Muscle of leg (tissue), 16 donors: ENCODE measurements around the gene RPS5. TPM values are rescaled to one million over a fixed set of nuclear protein-coding genes. Genes with fewer than 3 reads are reported as not detected.
"Not testable (repeated sequence)": the region's sequence is repeated elsewhere in the genome, so short reads cannot be mapped to it uniquely, and the experiment has no call there.

ENCODE experiments used
- DNase-seq: peaks from one replicate; pipeline ENCODE4 v3.0.0; 2013
- H3K27ac ChIP-seq: one replicate; pipeline ENCODE4 v1.5.1; 2013; ENCODE audit warnings: mild to moderate bottlenecking, low read length, control low read depth
- H3K27me3 ChIP-seq: one replicate; pipeline ENCODE4 v1.6.1; 2013; ENCODE audit warnings: low read length; ENCODE audit not compliant: control insufficient read depth, insufficient read depth
- H3K36me3 ChIP-seq: one replicate; pipeline ENCODE4 v1.6.1; 2013; ENCODE audit warnings: low read length; ENCODE audit not compliant: control insufficient read depth, insufficient read depth
- H3K4me1 ChIP-seq: one replicate; pipeline ENCODE4 v1.6.1; 2013; ENCODE audit warnings: low read length; ENCODE audit not compliant: control insufficient read depth, insufficient read depth
- H3K4me3 ChIP-seq: one replicate; pipeline ENCODE4 v1.5.1; 2013; ENCODE audit warnings: low read length, control low read depth
- H3K9me3 ChIP-seq: replicated peaks from 2 replicates; pipeline ENCODE4 v1.6.1; 2013; ENCODE audit warnings: low read depth, low read length; ENCODE audit not compliant: control insufficient read depth
- WGBS: methylation state at CpG from one replicate; pipeline ENCODE4 v1.1.5; 2013; ENCODE audit warnings: missing lambda C conversion rate; ENCODE audit not compliant: insufficient coverage; 5-methylcytosine and 5-hydroxymethylcytosine counted together
- long read RNA-seq, 11 donors: transcript quantifications; one replicate each; lab custom pipeline, GENCODE V29; 2026
- polyA plus RNA-seq, 8 donors: library from polyadenylated mRNA; unstranded; fragments of 120-200 nt; gene quantifications; one replicate each; pipeline versions ENCODE4 v1.2.1 to v1.2.3, GENCODE V29; 2013; ENCODE audit warnings: inconsistent platforms in 1 of 8, low replicate concordance in 1 of 8; ENCODE audit not compliant: insufficient read length in 8 of 8, insufficient read depth in 1 of 8
- total RNA-seq: library from RNA; stranded (reverse); fragments of 120-200 nt; gene quantifications from one replicate; pipeline ENCODE4 v1.2.4, GENCODE V29; 2013

The RPS5 gene
- 2,401 TPM for total RNA-seq
- polyA plus RNA-seq = 1,000 to 10,000 TPM; 1,523 to 1,956 (median 1,735) TPM
- long read RNA-seq, donor 1, transcript RPS5-201 (6 exons, 740 nt) = major isoform, 506 of 633 reads
- long read RNA-seq, donor 1, transcript RPS5-202 (5 exons, 1,520 nt) = minor isoform, 28 of 633 reads
- long read RNA-seq, donor 1, transcript RPS5-206 (4 exons, 970 nt) = minor isoform, 6 of 633 reads
- long read RNA-seq, donor 1, transcript RPS5-207 (1 exons, 1,747 nt) = minor isoform, 6 of 633 reads
- long read RNA-seq, donor 1, partial matches to known transcripts = 59 of 633 reads
- long read RNA-seq, donor 1, other reads (novel, unspliced or antisense) = 23 of 633 reads
- long read RNA-seq, donor 2, transcript RPS5-202 (5 exons, 1,520 nt) = minor isoform, 8 of 138 reads
- long read RNA-seq, donor 2, transcript RPS5-201 (6 exons, 740 nt) = major isoform, 103 of 138 reads
- long read RNA-seq, donor 2, partial matches to known transcripts = 18 of 138 reads
- long read RNA-seq, donor 2, other reads (novel, unspliced or antisense) = 0 of 138 reads
- long read RNA-seq, donor 3, transcript RPS5-201 (6 exons, 740 nt) = major isoform, 981 of 1,165 reads
- long read RNA-seq, donor 3, transcript RPS5-202 (5 exons, 1,520 nt) = minor isoform, 54 of 1,165 reads
- long read RNA-seq, donor 3, transcript RPS5-208 (2 exons, 523 nt) = minor isoform, 5 of 1,165 reads
- long read RNA-seq, donor 3, partial matches to known transcripts = 93 of 1,165 reads
- long read RNA-seq, donor 3, other reads (novel, unspliced or antisense) = 24 of 1,165 reads
- long read RNA-seq, donor 4, transcript RPS5-202 (5 exons, 1,520 nt) = minor isoform, 66 of 960 reads
- long read RNA-seq, donor 4, transcript RPS5-207 (1 exons, 1,747 nt) = minor isoform, 12 of 960 reads
- long read RNA-seq, donor 4, transcript RPS5-201 (6 exons, 740 nt) = major isoform, 725 of 960 reads
- long read RNA-seq, donor 4, transcript RPS5-206 (4 exons, 970 nt) = minor isoform, 8 of 960 reads
- long read RNA-seq, donor 4, partial matches to known transcripts = 129 of 960 reads
- long read RNA-seq, donor 4, other reads (novel, unspliced or antisense) = 13 of 960 reads
- long read RNA-seq, donor 5, transcript RPS5-202 (5 exons, 1,520 nt) = minor isoform, 81 of 2,620 reads
- long read RNA-seq, donor 5, transcript RPS5-206 (4 exons, 970 nt) = minor isoform, 35 of 2,620 reads
- long read RNA-seq, donor 5, transcript RPS5-207 (1 exons, 1,747 nt) = minor isoform, 19 of 2,620 reads
- long read RNA-seq, donor 5, transcript RPS5-201 (6 exons, 740 nt) = major isoform, 2,179 of 2,620 reads
- long read RNA-seq, donor 5, partial matches to known transcripts = 244 of 2,620 reads
- long read RNA-seq, donor 5, other reads (novel, unspliced or antisense) = 48 of 2,620 reads
- long read RNA-seq, donor 6, transcript RPS5-207 (1 exons, 1,747 nt) = minor isoform, 23 of 2,906 reads
- long read RNA-seq, donor 6, transcript RPS5-206 (4 exons, 970 nt) = minor isoform, 35 of 2,906 reads
- long read RNA-seq, donor 6, transcript RPS5-201 (6 exons, 740 nt) = major isoform, 2,364 of 2,906 reads
- long read RNA-seq, donor 6, transcript RPS5-202 (5 exons, 1,520 nt) = minor isoform, 89 of 2,906 reads
- long read RNA-seq, donor 6, partial matches to known transcripts = 316 of 2,906 reads
- long read RNA-seq, donor 6, other reads (novel, unspliced or antisense) = 57 of 2,906 reads
- long read RNA-seq, donor 7, transcript RPS5-207 (1 exons, 1,747 nt) = minor isoform, 24 of 1,648 reads
- long read RNA-seq, donor 7, transcript RPS5-206 (4 exons, 970 nt) = minor isoform, 22 of 1,648 reads
- long read RNA-seq, donor 7, transcript RPS5-201 (6 exons, 740 nt) = major isoform, 1,309 of 1,648 reads
- long read RNA-seq, donor 7, transcript RPS5-202 (5 exons, 1,520 nt) = minor isoform, 61 of 1,648 reads
- long read RNA-seq, donor 7, partial matches to known transcripts = 178 of 1,648 reads
- long read RNA-seq, donor 7, other reads (novel, unspliced or antisense) = 36 of 1,648 reads
- long read RNA-seq, donor 8, transcript RPS5-207 (1 exons, 1,747 nt) = minor isoform, 26 of 1,045 reads
- long read RNA-seq, donor 8, transcript RPS5-202 (5 exons, 1,520 nt) = minor isoform, 44 of 1,045 reads
- long read RNA-seq, donor 8, transcript RPS5-206 (4 exons, 970 nt) = minor isoform, 41 of 1,045 reads
- long read RNA-seq, donor 8, transcript RPS5-201 (6 exons, 740 nt) = major isoform, 711 of 1,045 reads
- long read RNA-seq, donor 8, partial matches to known transcripts = 199 of 1,045 reads
- long read RNA-seq, donor 8, other reads (novel, unspliced or antisense) = 20 of 1,045 reads
- long read RNA-seq, donor 9, transcript RPS5-206 (4 exons, 970 nt) = minor isoform, 11 of 1,073 reads
- long read RNA-seq, donor 9, transcript RPS5-202 (5 exons, 1,520 nt) = minor isoform, 48 of 1,073 reads
- long read RNA-seq, donor 9, transcript RPS5-207 (1 exons, 1,747 nt) = minor isoform, 31 of 1,073 reads
- long read RNA-seq, donor 9, transcript RPS5-201 (6 exons, 740 nt) = major isoform, 783 of 1,073 reads
- long read RNA-seq, donor 9, partial matches to known transcripts = 165 of 1,073 reads
- long read RNA-seq, donor 9, other reads (novel, unspliced or antisense) = 24 of 1,073 reads
- long read RNA-seq, donor 10, transcript RPS5-201 (6 exons, 740 nt) = major isoform, 1,094 of 1,477 reads
- long read RNA-seq, donor 10, transcript RPS5-206 (4 exons, 970 nt) = minor isoform, 31 of 1,477 reads
- long read RNA-seq, donor 10, transcript RPS5-207 (1 exons, 1,747 nt) = minor isoform, 20 of 1,477 reads
- long read RNA-seq, donor 10, transcript RPS5-202 (5 exons, 1,520 nt) = minor isoform, 59 of 1,477 reads
- long read RNA-seq, donor 10, partial matches to known transcripts = 252 of 1,477 reads
- long read RNA-seq, donor 10, other reads (novel, unspliced or antisense) = 15 of 1,477 reads
- long read RNA-seq, donor 11, transcript RPS5-206 (4 exons, 970 nt) = minor isoform, 22 of 1,284 reads
- long read RNA-seq, donor 11, transcript RPS5-201 (6 exons, 740 nt) = major isoform, 1,026 of 1,284 reads
- long read RNA-seq, donor 11, transcript RPS5-202 (5 exons, 1,520 nt) = minor isoform, 48 of 1,284 reads
- long read RNA-seq, donor 11, transcript RPS5-207 (1 exons, 1,747 nt) = minor isoform, 9 of 1,284 reads
- long read RNA-seq, donor 11, partial matches to known transcripts = 144 of 1,284 reads
- long read RNA-seq, donor 11, other reads (novel, unspliced or antisense) = 27 of 1,284 reads

GRCh38 chr19:58386576-58387337 is at the start of gene RPS5:
TSS of gene RPS5 (plus strand) at chr19:58387269. CDS start at chr19:58388138, 869 bp downstream.
- peak within 1 kb of the TSS; percentile 98 for H3K27ac ChIP-seq
- under 1% methylated on average over 62 of the region's 64 CpGs for WGBS
- peak; percentile 100 for DNase-seq
- H3K4me3 ChIP-seq = peak within 1 kb of the TSS; percentile 79
- no peaks in the 10 kb centered on the region for H3K27me3 ChIP-seq
- H3K9me3 ChIP-seq = no peaks in the 10 kb centered on the region
- peaks cover 26% of the 10 kb centered on the region for H3K4me1 ChIP-seq
- peaks cover 26% of the 10 kb centered on the region for H3K36me3 ChIP-seq

GRCh38 chr19:58338336-58338735 is 48.7 kb upstream of the RPS5 start:
- WGBS = 100% methylated on average over 4 of the region's 11 CpGs
- no peak overlapping the region for H3K27ac ChIP-seq

GRCh38 chr19:58338825-58339558 is 48.1 kb upstream of the RPS5 start:
- no peaks in the 10 kb centered on the region for H3K27me3 ChIP-seq
- no peak for DNase-seq
- H3K27ac ChIP-seq = no peak overlapping the region
- H3K4me3 ChIP-seq = no peak overlapping the region
- 74% methylated on average over 21 of the region's 30 CpGs for WGBS
- H3K36me3 ChIP-seq = peaks cover 58% of the 10 kb centered on the region
- H3K4me1 ChIP-seq = no peaks in the 10 kb centered on the region
- no peaks in the 10 kb centered on the region for H3K9me3 ChIP-seq

More at GRCh38 chr19:58338336-58338735, 48.7 kb upstream of the RPS5 start:
- H3K4me3 ChIP-seq = no peak overlapping the region
- no peaks in the 10 kb centered on the region for H3K27me3 ChIP-seq
- no peaks in the 10 kb centered on the region for H3K4me1 ChIP-seq
- H3K9me3 ChIP-seq = no peaks in the 10 kb centered on the region
- no peak for DNase-seq
- H3K36me3 ChIP-seq = peaks cover 58% of the 10 kb centered on the region

DNA sequence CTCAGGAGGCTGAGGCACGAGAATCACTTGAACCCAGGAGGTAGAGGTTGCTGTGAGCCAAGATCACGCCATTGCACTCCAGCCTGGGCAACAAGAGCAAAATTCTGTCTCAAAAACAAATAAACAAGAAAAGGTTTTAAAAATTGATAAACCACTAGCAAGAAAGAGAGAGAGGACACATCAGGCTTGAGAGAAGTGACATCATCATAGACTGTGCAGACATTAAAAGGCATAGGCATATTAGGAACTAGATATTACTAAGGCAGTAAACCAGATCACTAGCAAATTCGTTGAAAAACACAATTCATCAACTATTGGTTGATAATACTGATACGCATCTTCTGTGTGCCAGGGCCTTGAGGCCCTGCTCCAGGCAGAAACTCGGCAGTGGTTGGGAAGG is 41.5 kb upstream of the RPS5 start:
- H3K4me1 ChIP-seq = peaks cover 15% of the 10 kb centered on the region
- no CpG with 5 or more reads among the region's 5 CpGs for whole genome bisulfite sequencing
- H3K27ac ChIP-seq = no peak overlapping the region
- peaks cover 41% of the 10 kb centered on the region for H3K27me3 ChIP-seq
- H3K4me3 ChIP-seq = no peak overlapping the region
- DNase-seq = no peak
- no peaks in the 10 kb centered on the region for H3K9me3 ChIP-seq
- H3K36me3 ChIP-seq = peaks cover 4% of the 10 kb centered on the region

DNA sequence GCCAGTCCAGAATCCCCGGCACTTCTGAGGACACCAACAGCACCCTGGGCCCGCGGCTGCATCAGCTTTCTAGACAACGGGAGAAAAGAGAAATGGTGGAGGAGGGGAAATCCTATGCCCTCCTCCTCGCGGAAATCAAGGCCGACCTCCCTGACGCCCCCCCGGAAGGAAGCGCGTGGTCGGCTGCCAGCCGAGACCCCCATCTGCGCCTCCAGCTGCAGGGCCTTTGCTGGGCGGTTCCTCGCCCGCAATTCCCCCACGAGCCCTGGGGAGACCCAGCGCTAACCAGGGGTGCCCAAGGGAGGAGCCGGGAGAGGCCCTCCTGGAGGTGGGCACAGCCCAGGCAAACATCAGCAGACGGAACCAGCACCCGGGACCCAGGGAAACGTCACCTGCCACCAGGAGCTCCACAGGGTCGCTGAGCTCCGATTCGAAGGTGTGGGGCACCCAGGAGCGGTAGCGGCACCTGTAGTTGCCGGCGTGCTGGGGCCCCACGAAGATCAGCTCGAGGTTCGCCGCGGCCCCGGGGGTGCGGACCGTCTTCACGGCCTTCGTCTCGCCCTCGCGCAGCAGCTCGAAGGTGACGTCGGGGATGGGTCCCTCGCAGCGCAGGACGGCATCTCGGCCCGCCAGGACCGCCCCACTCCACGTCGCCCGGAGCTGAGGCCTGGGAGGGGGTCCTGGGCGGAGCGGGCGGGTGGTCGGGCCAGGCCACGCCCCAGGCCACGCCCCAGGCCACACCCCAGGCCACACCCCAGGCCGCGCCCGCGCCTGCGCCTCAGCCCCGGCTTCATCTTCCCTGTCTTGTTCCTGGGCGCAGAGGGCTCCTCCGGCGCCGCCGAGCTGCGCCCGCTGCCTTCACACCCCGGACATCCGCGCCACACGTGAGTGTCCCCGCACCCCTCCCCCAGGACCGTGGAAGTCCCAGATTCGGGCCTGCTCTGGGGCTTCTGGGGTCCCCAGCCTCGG is 39.8 kb upstream of the RPS5 start:
- H3K4me3 ChIP-seq = peak overlapping the region; percentile 61
- WGBS = 2% methylated on average over 75 of the region's 82 CpGs
- H3K36me3 ChIP-seq = no peaks in the 10 kb centered on the region
- no peaks in the 10 kb centered on the region for H3K9me3 ChIP-seq
- peaks cover 18% of the 10 kb centered on the region for H3K4me1 ChIP-seq
- H3K27ac ChIP-seq = no peak overlapping the region
- peaks cover 51% of the 10 kb centered on the region for H3K27me3 ChIP-seq
- DNase-seq = peak; percentile 52

DNA sequence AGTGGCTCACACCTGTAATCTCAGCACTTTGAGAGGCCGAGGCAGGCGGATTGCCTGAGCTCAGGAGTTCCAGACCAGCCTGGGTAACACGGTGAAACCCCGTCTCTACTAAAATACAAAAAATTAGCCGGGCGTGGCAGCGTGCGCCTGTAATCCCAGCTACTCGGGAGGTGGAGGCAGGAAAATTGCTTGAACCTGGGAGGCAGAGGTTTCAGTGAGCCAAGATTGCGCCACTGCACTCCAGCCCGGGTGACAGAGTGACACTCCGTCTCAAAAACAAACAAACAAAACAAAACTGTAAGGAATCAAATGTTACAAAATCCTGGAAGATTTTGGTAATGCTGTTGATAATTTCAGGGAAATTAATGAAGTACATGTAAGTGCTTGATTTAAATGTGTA is 39.0 kb upstream of the RPS5 start:
- Histone ChIP-seq H3K27me3 (peaks cover 53% of the 10 kb centered on the region), H3K4me1 (peaks cover 18% of the 10 kb centered on the region), H3K4me3 (peak overlapping the region; percentile 61)
- 19% methylated on average over 8 of the region's 12 CpGs for WGBS
- H3K36me3 ChIP-seq, DNase-seq, H3K27ac ChIP-seq, H3K9me3 ChIP-seq: not testable (repeated sequence)
